Hepatocyte (in vitro differentiated cells): ENCODE measurements around the gene LMLN.

Experiments
- EZH2phosphoT487 ChIP-seq: fragments of 200-600 bp; sonication (generic); IDR thresholded peaks from one replicate; pipeline ENCODE4 v1.6.1; 2018; ENCODE audit warnings: antibody characterized with exemption, mild to moderate bottlenecking, low read depth, moderate library complexity; ENCODE audit not compliant: unreplicated experiment, severe bottlenecking
- TF ChIP-seq, protein P1 (sequence below): fragments of 200-600 bp; sonication (generic); IDR thresholded peaks from 2 replicates; pipeline ENCODE4 v1.5.1; 2016; ENCODE audit warnings: antibody characterized with exemption, mild to moderate bottlenecking; ENCODE audit not compliant: poor library complexity

DNA sequence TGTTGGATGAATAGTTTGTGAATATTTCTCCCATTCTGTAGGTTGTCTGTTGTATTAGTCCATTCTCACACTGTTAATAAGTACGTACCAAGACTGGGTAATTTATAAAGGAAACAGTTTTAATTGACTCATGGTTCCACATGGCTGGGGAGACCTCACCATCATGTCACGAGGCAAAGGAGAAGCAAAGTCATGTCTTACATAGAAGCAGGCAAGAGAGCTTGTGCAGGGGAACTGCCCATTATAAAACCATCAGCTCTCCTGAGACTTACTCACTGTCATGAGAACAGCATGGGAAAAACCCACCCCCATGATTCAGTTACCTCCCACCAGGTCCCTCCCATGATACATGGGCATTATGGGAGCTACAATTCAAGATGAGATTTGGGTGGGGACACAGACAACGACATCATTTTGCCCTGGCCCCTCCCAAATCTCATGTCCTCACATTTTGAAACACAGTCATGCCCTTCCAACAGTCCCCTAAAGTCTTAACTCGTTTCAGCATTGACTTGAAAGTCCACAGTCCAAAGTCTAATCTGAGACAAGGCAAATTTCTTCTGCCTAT lies 133.2 kb downstream of the LMLN start:
- TF ChIP-seq, protein P1, sequence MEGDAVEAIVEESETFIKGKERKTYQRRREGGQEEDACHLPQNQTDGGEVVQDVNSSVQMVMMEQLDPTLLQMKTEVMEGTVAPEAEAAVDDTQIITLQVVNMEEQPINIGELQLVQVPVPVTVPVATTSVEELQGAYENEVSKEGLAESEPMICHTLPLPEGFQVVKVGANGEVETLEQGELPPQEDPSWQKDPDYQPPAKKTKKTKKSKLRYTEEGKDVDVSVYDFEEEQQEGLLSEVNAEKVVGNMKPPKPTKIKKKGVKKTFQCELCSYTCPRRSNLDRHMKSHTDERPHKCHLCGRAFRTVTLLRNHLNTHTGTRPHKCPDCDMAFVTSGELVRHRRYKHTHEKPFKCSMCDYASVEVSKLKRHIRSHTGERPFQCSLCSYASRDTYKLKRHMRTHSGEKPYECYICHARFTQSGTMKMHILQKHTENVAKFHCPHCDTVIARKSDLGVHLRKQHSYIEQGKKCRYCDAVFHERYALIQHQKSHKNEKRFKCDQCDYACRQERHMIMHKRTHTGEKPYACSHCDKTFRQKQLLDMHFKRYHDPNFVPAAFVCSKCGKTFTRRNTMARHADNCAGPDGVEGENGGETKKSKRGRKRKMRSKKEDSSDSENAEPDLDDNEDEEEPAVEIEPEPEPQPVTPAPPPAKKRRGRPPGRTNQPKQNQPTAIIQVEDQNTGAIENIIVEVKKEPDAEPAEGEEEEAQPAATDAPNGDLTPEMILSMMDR: no peak
- no peak for TF ChIP-seq EZH2phosphoT487
